ENCODE data around the gene PCDHA1.

DNA sequence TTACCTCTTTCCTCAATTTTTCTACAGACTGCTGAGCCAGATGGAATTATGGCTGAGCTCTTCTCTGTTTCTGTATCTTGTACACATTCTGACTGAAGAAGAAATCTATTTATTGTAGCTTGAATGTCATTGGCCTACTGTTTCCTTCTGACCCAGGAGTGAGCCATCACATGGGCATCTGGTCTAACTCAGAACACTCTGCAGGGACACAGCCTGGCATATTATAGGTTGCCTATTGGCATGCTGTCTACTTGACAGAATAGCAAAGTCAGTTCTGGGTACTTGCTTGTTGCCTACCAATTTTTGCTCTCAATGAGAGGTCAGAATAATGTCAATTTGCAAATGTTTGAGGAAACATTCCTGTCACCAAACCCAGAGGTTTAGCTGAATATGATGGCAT is 187.6 kb downstream of the PCDHA1 start:
- TF ChIP-seq, protein P1, sequence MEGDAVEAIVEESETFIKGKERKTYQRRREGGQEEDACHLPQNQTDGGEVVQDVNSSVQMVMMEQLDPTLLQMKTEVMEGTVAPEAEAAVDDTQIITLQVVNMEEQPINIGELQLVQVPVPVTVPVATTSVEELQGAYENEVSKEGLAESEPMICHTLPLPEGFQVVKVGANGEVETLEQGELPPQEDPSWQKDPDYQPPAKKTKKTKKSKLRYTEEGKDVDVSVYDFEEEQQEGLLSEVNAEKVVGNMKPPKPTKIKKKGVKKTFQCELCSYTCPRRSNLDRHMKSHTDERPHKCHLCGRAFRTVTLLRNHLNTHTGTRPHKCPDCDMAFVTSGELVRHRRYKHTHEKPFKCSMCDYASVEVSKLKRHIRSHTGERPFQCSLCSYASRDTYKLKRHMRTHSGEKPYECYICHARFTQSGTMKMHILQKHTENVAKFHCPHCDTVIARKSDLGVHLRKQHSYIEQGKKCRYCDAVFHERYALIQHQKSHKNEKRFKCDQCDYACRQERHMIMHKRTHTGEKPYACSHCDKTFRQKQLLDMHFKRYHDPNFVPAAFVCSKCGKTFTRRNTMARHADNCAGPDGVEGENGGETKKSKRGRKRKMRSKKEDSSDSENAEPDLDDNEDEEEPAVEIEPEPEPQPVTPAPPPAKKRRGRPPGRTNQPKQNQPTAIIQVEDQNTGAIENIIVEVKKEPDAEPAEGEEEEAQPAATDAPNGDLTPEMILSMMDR (IDR thresholded peaks at IDR 0.05) = no peak
- no peak for TF ChIP-seq POLR2A (IDR thresholded peaks at IDR 0.05)

Data from body of pancreas (tissue), 4 donors.